ENCODE data around the gene PTPA. TPM values are rescaled to one million over a fixed set of nuclear protein-coding genes. Genes with fewer than 3 reads are reported as not detected.

PTPA gene
- total RNA-seq, 1 donor from 2014 or later, result 143 TPM

GRCh38 chr9:129177791-129178567, 66.8 kb downstream of the PTPA start, which contains the start of gene IER5L:
IER5L (minus strand) TSS chr9:129178261; CDS start chr9:129178052, 209 bp downstream.
- Mint-ChIP-seq H3K4me1 (ENCODE audit: low read depth) (peaks cover 13% of the 10 kb centered on the region), H3K9me3 (ENCODE audit: low read depth) (no peaks in the 10 kb centered on the region), H3K4me3 (ENCODE audit: unreplicated experiment) (peak within 1 kb of the TSS; percentile 95), H3K27me3 (ENCODE audit: low read depth) (no peaks in the 10 kb centered on the region), H3K36me3 (ENCODE audit: low read depth) (peaks cover 5% of the 10 kb centered on the region), H3K27ac (ENCODE audit: unreplicated experiment) (peak within 1 kb of the TSS; percentile 90)
- peak; percentile 47 for TF ChIP-seq CTCF (IDR thresholded peaks at IDR 0.05)
- peak; percentile 98 for DNase-seq (ENCODE audit: low spot score)

GRCh38 chr9:129178568-129179382, 67.6 kb downstream of the PTPA start:
- H3K4me3 Mint-ChIP-seq (ENCODE audit: unreplicated experiment), result no peak overlapping the region
- H3K4me1 Mint-ChIP-seq (ENCODE audit: low read depth), result peaks cover 5% of the 10 kb centered on the region
- no peak for DNase-seq (ENCODE audit: low spot score)
- H3K27ac Mint-ChIP-seq (ENCODE audit: unreplicated experiment), result no peak overlapping the region
- H3K9me3 Mint-ChIP-seq (ENCODE audit: low read depth), result no peaks in the 10 kb centered on the region
- no peak for TF ChIP-seq CTCF (IDR thresholded peaks at IDR 0.05)
- H3K36me3 Mint-ChIP-seq (ENCODE audit: low read depth), result peaks cover 5% of the 10 kb centered on the region
- no peaks in the 10 kb centered on the region for H3K27me3 Mint-ChIP-seq (ENCODE audit: low read depth)

GRCh38 chr9:129181246-129181645, 70.0 kb downstream of the PTPA start:
- no peak overlapping the region for H3K4me3 Mint-ChIP-seq (ENCODE audit: unreplicated experiment)
- TF ChIP-seq CTCF (IDR thresholded peaks at IDR 0.05), result no peak
- no peaks in the 10 kb centered on the region for H3K27me3 Mint-ChIP-seq (ENCODE audit: low read depth)
- peaks cover 9% of the 10 kb centered on the region for H3K4me1 Mint-ChIP-seq (ENCODE audit: low read depth)
- no peak overlapping the region for H3K27ac Mint-ChIP-seq (ENCODE audit: unreplicated experiment)
- no peaks in the 10 kb centered on the region for H3K9me3 Mint-ChIP-seq (ENCODE audit: low read depth)
- DNase-seq (ENCODE audit: low spot score), result no peak
- H3K36me3 Mint-ChIP-seq (ENCODE audit: low read depth), result peaks cover 5% of the 10 kb centered on the region

GRCh38 chr9:129182122-129182521, 70.9 kb downstream of the PTPA start:
- H3K9me3 Mint-ChIP-seq (ENCODE audit: low read depth), result no peaks in the 10 kb centered on the region
- H3K27ac Mint-ChIP-seq (ENCODE audit: unreplicated experiment), result no peak overlapping the region

More at GRCh38 chr9:129182122-129182521, 70.9 kb downstream of the PTPA start:
- Mint-ChIP-seq H3K36me3 (ENCODE audit: low read depth) (peaks cover 2% of the 10 kb centered on the region), H3K27me3 (ENCODE audit: low read depth) (no peaks in the 10 kb centered on the region), H3K4me1 (ENCODE audit: low read depth) (peaks cover 9% of the 10 kb centered on the region), H3K4me3 (ENCODE audit: unreplicated experiment) (no peak overlapping the region)
- no peak for TF ChIP-seq CTCF (IDR thresholded peaks at IDR 0.05)
- no peak for DNase-seq (ENCODE audit: low spot score)

Measured in chondrocyte (in vitro differentiated cells).